NOMO-1 (cell line): ENCODE measurements around the gene ETV4.

Experiments
- DNase-seq, 2 experiments: peaks; one replicate each; lab custom pipeline; 2025; ENCODE audit not compliant: unreplicated experiment in 2 of 2; lab: John Stamatoyannopoulos, UW

Gene ETV4

DNA sequence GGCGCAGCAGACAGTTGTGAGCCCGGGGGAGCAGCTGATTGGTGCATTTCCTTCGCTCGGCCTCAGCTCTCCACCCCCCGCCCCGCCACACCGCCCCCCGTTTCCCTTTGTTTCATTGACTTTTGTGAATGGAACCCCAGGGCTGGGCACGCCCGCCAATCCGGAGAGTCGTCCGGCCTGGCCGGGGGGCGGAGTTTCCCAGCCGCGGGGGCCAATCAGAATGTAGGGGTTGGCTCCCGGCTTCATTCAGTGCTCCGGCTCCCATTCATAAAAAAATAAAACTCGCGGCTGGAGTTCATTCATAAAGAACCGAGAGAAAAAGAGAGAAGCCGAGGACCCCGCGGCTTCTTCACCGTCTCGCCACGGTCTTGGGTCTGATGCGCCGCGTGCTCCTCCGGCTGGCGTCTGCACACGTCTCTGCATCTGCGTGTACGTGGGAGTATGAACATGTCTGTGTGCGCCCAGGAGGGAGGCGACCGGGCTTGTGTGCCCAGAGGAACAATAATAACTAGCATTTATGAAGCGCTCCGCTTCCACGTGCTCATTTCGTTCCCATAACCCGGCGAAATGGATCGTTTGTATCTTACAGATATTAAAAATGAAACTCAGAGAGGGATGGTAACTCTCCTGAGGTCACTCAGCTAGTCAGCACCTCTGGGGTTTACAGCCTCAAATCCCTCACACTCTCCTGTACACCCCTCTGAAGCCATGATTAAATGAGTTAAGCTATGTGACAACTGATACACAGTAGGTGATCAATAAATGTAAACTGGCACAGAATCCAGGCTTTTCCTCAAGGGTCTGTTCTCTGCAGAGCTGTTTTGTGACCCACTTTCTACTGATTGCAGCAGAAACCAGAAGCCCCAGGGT lies at the start of gene ETV4:
TSS of gene ETV4 (minus strand) at position 22 of the 870 bp plus-strand sequence. CDS start 723 bp downstream, outside the sequence.
- DNase-seq, result peak; percentile 89 to 90

GRCh38 chr17:43595466-43595865 lies 49.3 kb upstream of the ETV4 start:
- no peak for DNase-seq

- no peak for DNase-seq
These were observed 45.8 kb upstream of the ETV4 start for GRCh38 chr17:43591779-43592562.

- no peak for DNase-seq
These were observed 44.9 kb upstream of the ETV4 start for GRCh38 chr17:43591001-43591400.

- no peak for DNase-seq
These were observed 42.7 kb upstream of the ETV4 start for GRCh38 chr17:43588664-43589435.

DNA sequence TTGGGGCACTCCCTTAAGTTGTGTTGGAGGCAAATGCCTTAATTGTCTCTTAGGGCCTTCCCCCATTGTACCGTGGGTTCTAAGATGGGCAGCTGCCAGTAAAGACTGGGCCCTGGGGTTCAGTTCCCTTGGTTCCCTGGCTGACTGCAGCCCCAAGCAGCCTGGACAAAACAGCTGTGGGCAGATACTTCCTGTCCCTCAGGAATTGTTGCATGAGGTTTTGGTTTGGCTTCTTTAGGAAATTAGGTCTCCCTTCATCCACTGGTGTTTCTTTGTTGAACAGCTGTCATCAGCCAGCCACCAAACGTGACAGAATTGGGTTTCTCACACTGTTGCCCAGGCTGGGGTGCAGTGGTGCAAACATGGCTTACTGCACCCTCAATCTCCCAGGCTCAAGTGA lies 42.0 kb upstream of the ETV4 start:
- DNase-seq, result no peak

DNA sequence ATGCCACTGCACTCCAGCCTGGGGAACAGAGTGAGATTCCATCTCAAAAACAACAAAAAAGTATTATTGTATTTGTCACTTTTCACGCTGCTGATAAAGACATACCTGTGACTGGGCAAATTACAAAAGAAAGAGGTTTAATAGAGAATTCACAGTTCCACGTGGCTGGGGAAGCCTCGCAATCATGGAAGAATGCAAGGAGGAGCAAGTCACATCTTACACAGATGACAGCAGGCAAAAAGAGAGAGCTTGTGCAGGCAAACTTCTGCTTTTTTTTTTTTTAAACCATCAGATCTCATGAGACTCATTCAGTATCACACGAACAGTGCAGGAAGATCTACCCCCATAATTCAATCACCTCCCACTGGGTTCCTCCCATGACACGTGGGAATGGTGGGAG lies 41.5 kb upstream of the ETV4 start:
- no peak for DNase-seq

- no peak for DNase-seq
These were observed 38.5 kb upstream of the ETV4 start for GRCh38 chr17:43584666-43585102.

- no peak for DNase-seq
These were observed 37.2 kb upstream of the ETV4 start for GRCh38 chr17:43583332-43583731.

DNA sequence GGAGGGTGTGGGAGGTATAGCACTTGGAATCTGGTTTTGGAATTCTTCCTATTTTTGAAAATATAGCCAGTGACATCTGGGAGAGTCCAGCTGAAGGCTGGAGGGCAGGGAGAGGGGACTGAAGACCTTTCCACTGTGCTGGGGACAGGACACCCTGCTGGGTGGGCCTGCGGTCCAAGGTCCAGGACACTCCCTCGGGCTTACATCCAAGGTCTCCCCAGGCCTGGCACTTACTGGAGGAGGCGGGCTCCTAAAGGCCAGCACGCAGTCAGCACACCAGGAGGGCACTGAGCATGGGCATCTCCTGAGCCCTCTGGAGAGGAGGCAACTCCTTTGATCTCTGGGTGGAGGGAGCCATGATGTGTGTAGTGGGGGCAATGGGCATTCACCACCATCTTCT lies 35.5 kb upstream of the ETV4 start:
- no peak for DNase-seq

DNA sequence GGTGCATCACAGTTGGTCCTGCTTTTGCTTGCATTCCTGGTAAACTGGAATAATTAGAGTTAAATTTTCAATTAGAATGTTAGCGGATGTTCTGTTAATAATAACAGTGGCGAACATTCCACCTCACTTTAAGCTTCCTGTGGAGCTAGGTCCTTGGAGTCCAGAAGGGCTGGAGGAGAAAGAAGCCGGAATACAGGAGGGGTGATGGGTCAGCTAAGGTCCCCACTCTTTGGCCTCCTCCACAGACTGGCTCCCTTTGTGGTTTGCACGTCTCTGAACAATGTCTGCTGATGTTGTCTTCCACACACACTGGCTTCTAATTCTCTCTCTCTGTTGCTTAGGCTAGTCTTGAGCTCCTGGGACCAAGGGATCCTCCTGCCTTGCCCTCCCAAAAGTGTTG lies 35.0 kb upstream of the ETV4 start:
- DNase-seq, result no peak

GRCh38 chr17:43579566-43580140 lies 33.5 kb upstream of the ETV4 start:
- DNase-seq, result no peak

- DNase-seq, result no peak
These were observed 32.8 kb upstream of the ETV4 start for GRCh38 chr17:43578699-43579565.

- DNase-seq, result no peak
These were observed 32.2 kb upstream of the ETV4 start for GRCh38 chr17:43578404-43578698.

DNA sequence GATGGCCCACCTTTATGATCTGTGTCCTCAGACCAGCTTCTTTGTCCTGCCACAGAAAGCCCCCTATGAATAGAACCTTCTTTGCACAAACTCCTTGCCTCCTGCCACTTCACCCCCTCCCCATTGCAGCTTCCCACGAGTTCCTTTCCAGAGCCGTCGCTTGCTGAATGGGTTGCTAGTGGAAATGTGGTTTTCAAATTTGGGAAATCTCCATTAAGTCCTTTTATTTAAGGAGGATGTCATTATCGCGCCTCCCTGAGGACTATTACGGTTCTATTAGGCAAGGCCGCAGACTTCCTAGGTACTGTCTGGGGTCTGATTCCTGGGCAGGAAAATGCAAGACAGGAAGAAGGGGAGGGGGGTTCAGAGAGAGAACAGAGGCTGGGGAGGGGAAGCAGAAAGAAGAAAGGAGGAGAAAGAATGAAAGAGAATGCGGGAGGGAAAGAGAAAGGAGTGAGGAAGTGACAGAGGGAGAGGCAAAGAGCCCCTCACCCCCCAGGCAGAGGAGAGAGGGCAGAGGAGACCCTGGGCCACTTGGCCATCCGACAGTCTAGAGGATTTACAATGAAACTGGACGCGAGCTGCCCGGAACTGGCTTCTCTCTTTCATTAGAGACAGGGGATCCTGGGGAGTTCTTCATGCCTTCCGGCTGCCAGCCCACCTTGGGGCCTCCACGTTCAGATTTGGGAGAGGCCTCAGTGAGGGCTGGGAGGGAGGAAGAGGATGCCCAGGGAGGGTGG lies 31.7 kb upstream of the ETV4 start:
- no peak for DNase-seq

DNA sequence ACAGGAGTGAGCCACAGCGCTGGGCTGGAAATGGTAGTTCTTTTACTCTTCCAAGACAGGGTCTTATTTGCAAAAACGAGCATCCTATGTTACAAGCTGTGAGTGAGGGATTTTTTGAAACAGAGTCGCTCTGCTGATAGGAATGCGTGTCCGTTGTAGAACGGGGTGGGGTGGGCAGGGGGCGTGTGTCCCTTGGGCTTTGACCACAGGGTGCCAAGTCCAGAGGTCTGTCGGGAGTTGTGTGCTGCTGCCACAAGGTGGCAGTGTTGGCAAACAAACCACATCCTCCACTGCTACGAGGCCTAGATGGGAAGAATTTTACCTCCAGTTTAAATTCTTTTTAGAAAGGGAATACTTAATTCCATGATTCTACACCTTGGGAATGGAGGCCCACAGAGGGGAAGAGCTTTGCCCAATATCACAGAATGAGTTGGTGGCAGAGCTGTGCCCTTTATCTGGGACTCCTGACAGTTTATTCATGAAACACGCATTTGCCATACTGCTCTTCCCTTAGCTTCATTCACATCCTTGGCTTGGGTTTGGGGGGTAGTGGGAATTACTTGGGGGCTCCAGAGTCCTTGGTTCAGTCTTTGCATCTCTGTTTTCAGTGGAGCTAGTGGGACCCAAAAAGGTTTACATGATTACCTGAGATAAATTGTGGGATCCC lies 30.6 kb upstream of the ETV4 start:
- DNase-seq, result peak in 1 of 2 experiments; percentile 60

DNA sequence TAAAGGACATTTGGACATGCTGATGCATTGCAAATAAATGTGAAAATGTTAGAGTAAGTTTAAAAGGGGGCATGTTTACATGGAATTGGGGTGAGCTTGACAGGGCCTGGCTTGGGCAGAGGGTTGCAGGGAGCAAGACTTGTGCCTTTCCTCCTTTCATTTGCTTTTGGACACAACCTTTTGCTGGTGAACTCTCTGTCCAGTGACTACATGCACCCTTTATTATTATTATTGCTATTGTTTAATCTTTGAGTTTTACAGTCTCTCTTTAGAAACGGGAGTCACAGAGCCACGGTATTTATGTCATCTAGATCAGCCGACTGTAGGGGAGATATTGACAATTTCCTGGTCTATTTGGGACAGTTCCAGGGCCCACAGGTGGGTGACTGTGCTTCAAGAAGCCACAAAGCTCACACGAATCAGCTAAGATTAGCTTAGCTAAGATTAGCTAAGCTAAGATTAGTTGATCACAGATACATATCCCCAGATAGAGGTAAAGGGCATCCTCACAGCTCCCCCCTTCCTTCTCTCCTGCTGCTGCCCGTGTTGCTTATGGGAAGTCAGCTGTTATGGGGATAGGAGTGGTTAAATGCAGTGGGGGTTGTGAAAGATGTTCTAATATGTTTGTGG lies 28.9 kb upstream of the ETV4 start:
- DNase-seq, result no peak

DNA sequence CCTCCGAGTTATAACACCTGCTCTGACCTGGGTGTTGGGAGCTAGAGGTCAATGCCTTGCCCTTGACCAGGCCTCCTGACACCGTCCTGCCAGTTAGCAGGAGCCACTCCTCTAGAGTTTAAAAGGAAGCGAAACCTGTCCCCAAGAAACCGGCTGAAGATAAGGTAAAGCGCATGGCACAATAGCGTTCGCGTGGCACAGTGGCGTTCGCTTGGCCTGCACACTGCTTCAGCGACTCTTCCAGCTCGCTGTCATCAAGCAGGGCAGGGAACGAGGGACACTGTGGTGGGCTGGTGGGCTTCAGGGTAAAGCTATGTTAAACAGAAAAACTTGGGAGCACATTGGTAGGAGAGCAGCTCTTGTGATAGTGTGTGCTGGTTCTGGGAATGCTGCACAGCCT lies 28.2 kb upstream of the ETV4 start:
- DNase-seq, result peak; percentile 82 to 86
